Spleen (tissue), 11 donors: ENCODE measurements around the gene DTNBP1. TPM values are rescaled to one million over a fixed set of nuclear protein-coding genes. Genes with fewer than 3 reads are reported as not detected.

ENCODE experiments used
- DNase-seq: peaks from one replicate; pipeline ENCODE4 v3.0.0-alpha.2; 2020
- H3K27ac ChIP-seq, 8 donors: fragments of 200-600 bp; sonication (generic) in 7 of 8; 1 replicate in 4 of 8; 2 replicates in 4 of 8; pipeline versions ENCODE4 v1.5.0 to v1.8.0; 2016 to 2021; ENCODE audit warnings: inconsistent platforms in 4 of 8, mild to moderate bottlenecking in 4 of 8, moderate library complexity in 1 of 8
- H3K27me3 ChIP-seq, 7 donors: fragments of 200-600 bp; sonication (generic) in 6 of 7; replicated peaks in 1 of 7; 1 replicate in 4 of 7; 2 replicates in 3 of 7; pipeline versions ENCODE4 v1.5.0 to v1.8.0; 2016 to 2021; ENCODE audit warnings: inconsistent platforms in 3 of 7, mild to moderate bottlenecking in 1 of 7
- H3K36me3 ChIP-seq, 6 donors: fragments of 200-600 bp; sonication (generic) in 5 of 6; 1 replicate in 4 of 6; 2 replicates in 2 of 6; pipeline versions ENCODE4 v1.5.0 to v1.8.0; 2016 to 2021; ENCODE audit warnings: inconsistent platforms in 2 of 6
- H3K4me1 ChIP-seq, 6 donors: fragments of 200-600 bp; sonication (generic) in 5 of 6; 1 replicate in 3 of 6; 2 replicates in 3 of 6; pipeline versions ENCODE4 v1.5.0 to v1.8.0; 2016 to 2021; ENCODE audit warnings: inconsistent platforms in 3 of 6
- H3K4me3 ChIP-seq, 8 donors: fragments of 200-600 bp; sonication (generic) in 7 of 8; 1 replicate in 4 of 8; 2 replicates in 4 of 8; pipeline versions ENCODE4 v1.5.0 to v1.8.0; 2016 to 2021; ENCODE audit warnings: inconsistent platforms in 4 of 8, mild to moderate bottlenecking in 4 of 8, moderate library complexity in 2 of 8
- H3K9me3 ChIP-seq, 8 donors: fragments of 200-600 bp; sonication (generic) in 7 of 8; 1 replicate in 4 of 8; 2 replicates in 4 of 8; pipeline versions ENCODE4 v1.5.0 to v1.8.0; 2016 to 2021; ENCODE audit warnings: inconsistent platforms in 4 of 8
- POLR2A ChIP-seq, 3 donors: fragments of 450-650 bp; IDR thresholded peaks; one replicate each; pipeline ENCODE4 v1.5.1; 2017; ENCODE audit warnings: antibody characterized with exemption in 3 of 3, mild to moderate bottlenecking in 1 of 3
- POLR2AphosphoS5 ChIP-seq, 3 donors: sonication (generic); formaldehyde crosslinking; IDR thresholded peaks; one replicate each; pipeline ENCODE4 v1.5.1; 2017; ENCODE audit warnings: antibody characterized with exemption in 3 of 3
- WGBS, 5 donors: extraction: QIAGEN DNeasy Blood & Tissue Kit in 3 of 5; methylation state at CpG; one replicate each; pipeline versions ENCODE4 v1.1.5 to v1.1.7; 2013 to 2018; 5-methylcytosine and 5-hydroxymethylcytosine counted together
- intact Hi-C: fragments of 100-400 bp; cut with DNase I; formaldehyde crosslinking; loops from one replicate; pipeline ENCODE4 v1.15.0; 2023; ENCODE audit warnings: low total_unique reads
- polyA plus RNA-seq, 3 donors: library from polyadenylated mRNA; stranded (reverse); fragments of 200-250 nt; gene quantifications; one replicate each; pipeline ENCODE4 v1.2.1, GENCODE V29; 2013
- total RNA-seq, 7 donors: library from RNA; depleted of rRNA in 3 of 7; stranded (reverse); fragments of >200 nt in 3 of 7; fragmentation: NEBNext Ultra II Directional in 4 of 7; extraction: Animal tissue kit (Norgen Biotek cat#: 25700) in 4 of 7; gene quantifications; one replicate each; pipeline versions ENCODE4 v1.1.0 to v1.2.1, GENCODE V29; 2016 to 2021
- TF ChIP-seq, protein P1 (sequence below), 11 experiments: fragments of 200-600 bp in 7 of 11; fragments of 450-650 bp in 4 of 11; sonication (generic) in 4 of 11; IDR thresholded peaks in 8 of 11; conservative IDR thresholded peaks in 3 of 11; 1 replicate in 7 of 11; 2 replicates in 4 of 11; pipeline versions ENCODE4 v1.4.0 to v1.8.0; 2016 to 2021; ENCODE audit warnings: antibody characterized with exemption in 11 of 11, inconsistent platforms in 4 of 11, mild to moderate bottlenecking in 1 of 11
- donor health status: healthy with polysubstance abuse.
- donor health status: DM: no; HTN: no; CAD: no; lungs with moderate emphysema.
- donor health status: DM: no; HTN: no; CAD: no.
- donor health status: Bipolar disorder and iron deficiency.
- donor health status: healthy.
- donor health status: DM: no; HTN: no; CAD: no.
- donor health status: DM: yes; HTN: yes; CAD: no.

DTNBP1 gene
- total and polyA plus RNA-seq, 10 donors, result 14.2 to 42.2 (median 32.3) TPM

DNA sequence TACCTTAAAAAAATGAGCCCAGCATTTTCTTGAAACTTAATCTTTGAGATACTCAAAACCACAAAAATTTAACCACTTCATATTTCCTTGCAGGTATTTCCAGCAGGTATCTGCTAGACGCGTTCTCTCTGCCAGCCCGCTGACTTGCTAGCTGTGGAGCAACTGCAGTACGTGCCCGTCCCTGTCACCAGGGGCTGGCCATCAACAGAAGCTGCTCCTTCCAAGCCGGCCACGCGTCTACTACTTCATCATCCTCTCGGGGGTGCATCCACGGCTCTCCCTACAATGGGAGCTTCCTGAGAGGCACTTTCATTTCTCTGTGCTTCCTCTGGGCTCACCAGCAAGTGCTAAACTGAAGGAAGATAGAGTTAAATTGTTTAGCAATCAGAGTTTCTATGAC is 132.4 kb downstream of the DTNBP1 start:
- intact Hi-C loops, result no loop called here
- 84 to 90% (median 88%) methylated on average over 10 of the region's 10 CpGs for WGBS, 5 donors
- H3K27ac ChIP-seq, result no peak overlapping the region
- H3K27me3 ChIP-seq, result no peaks in the 10 kb centered on the region
- peaks cover 0 to 16% (median 2%) of the 10 kb centered on the region in 6 donors for H3K4me1 ChIP-seq
- no peak for DNase-seq
- TF ChIP-seq POLR2AphosphoS5 (IDR thresholded peaks at IDR 0.05), result peak in 1 of 3 donors; percentile 27
- TF ChIP-seq, protein P1, sequence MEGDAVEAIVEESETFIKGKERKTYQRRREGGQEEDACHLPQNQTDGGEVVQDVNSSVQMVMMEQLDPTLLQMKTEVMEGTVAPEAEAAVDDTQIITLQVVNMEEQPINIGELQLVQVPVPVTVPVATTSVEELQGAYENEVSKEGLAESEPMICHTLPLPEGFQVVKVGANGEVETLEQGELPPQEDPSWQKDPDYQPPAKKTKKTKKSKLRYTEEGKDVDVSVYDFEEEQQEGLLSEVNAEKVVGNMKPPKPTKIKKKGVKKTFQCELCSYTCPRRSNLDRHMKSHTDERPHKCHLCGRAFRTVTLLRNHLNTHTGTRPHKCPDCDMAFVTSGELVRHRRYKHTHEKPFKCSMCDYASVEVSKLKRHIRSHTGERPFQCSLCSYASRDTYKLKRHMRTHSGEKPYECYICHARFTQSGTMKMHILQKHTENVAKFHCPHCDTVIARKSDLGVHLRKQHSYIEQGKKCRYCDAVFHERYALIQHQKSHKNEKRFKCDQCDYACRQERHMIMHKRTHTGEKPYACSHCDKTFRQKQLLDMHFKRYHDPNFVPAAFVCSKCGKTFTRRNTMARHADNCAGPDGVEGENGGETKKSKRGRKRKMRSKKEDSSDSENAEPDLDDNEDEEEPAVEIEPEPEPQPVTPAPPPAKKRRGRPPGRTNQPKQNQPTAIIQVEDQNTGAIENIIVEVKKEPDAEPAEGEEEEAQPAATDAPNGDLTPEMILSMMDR (IDR thresholded peaks at IDR 0.05 in 8 of 11, conservative IDR thresholded peaks at IDR 0.05 in 3 of 11), result no peak
- peaks cover 7 to 79% (median 42%) of the 10 kb centered on the region in 6 donors for H3K36me3 ChIP-seq
- no peak overlapping the region for H3K4me3 ChIP-seq
- no peaks in the 10 kb centered on the region for H3K9me3 ChIP-seq

- Histone ChIP-seq H3K27me3 (no peaks in the 10 kb centered on the region), H3K9me3 (no peaks in the 10 kb centered on the region), H3K27ac (no peak overlapping the region), H3K4me1 (peaks cover 0 to under 1% (median 0%) of the 10 kb centered on the region in 6 donors), H3K36me3 (peaks cover 7 to 91% (median 52%) of the 10 kb centered on the region in 6 donors), H3K4me3 (no peak overlapping the region)
- WGBS, 5 donors, result 96 to 98% (median 97%) methylated on average over 8 to 9 of the region's 9 CpGs
- intact Hi-C loops, result no loop called here
- TF ChIP-seq POLR2AphosphoS5 (IDR thresholded peaks at IDR 0.05), result no peak
- TF ChIP-seq, protein P1 (IDR thresholded peaks at IDR 0.05 in 8 of 11, conservative IDR thresholded peaks at IDR 0.05 in 3 of 11), result no peak
- TF ChIP-seq POLR2A (IDR thresholded peaks at IDR 0.05), result no peak
- DNase-seq, result no peak
These were observed 134.0 kb downstream of the DTNBP1 start for GRCh38 chr6:15528870-15529269.

DNA sequence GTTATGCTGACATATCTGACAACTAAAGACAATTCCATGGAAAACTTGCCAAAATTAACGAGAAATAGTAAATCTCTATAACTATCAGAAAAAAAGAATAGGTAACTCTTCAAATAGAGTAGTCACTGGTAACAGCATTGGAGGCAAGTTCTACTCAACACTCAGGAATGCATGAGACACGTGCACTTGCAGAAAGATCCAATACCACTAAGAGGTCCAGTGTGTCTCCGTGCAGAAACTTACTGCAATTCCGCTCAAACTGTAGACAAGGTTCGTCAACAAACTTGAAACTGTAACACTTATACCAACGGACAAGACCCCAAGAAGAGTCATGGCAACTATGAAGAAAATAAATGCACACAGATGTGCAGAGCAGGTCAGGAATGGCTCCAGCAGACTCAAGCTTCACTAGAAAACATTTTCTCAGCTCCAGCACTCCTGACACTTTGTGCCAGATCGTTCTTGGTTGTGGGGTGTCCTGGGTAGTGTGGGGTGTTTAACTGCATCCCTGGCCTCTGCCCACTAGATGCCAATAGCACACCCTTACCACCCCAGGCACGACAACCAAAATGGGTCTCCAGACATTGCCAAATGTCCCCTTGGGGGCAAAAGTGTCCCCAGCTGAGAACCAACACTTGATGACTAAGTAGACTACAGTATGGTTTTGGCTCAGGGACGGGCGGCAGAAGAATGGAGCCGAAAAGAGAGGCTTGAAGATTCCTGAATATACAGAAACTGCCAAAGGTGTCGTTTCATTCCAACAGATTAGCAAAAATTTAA is 134.8 kb downstream of the DTNBP1 start:
- Histone ChIP-seq H3K36me3 (peaks cover 7 to 91% (median 58%) of the 10 kb centered on the region in 6 donors), H3K27me3 (no peaks in the 10 kb centered on the region), H3K9me3 (no peaks in the 10 kb centered on the region), H3K27ac (no peak overlapping the region), H3K4me1 (peaks cover 0 to 3% (median 0%) of the 10 kb centered on the region in 6 donors), H3K4me3 (no peak overlapping the region)
- WGBS, 5 donors, result 87 to 97% (median 97%) methylated on average over 12 of the region's 12 CpGs
- TF ChIP-seq, protein P1 (IDR thresholded peaks at IDR 0.05 in 8 of 11, conservative IDR thresholded peaks at IDR 0.05 in 3 of 11), result no peak
- TF ChIP-seq POLR2A (IDR thresholded peaks at IDR 0.05), result no peak
- no peak for TF ChIP-seq POLR2AphosphoS5 (IDR thresholded peaks at IDR 0.05)
- intact Hi-C loops, result no loop called here
- DNase-seq, result no peak

DNA sequence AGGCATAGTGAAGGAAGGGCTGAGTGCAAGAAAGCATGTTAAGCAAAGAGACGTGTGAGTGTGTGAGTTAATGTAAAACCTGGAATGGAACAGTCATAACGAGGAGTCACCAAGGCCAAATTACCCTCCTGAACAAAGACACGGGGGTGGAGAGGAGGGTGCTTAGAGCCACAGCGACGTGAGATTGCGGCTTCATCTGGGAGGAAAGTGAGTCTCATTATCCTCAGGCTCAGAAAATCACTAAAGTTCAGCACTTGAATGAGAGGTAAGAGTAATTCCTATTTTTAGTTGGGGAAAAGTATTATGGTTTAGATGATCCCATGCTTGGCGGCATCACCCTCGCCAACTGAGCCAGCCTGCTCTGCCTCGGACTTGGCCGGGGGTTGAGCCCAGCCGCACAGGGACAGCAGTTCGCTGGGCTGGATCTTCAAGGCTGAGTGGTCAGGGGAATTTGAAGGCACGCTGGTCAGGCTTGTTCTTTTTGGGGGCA is 136.6 kb downstream of the DTNBP1 start:
- Histone ChIP-seq H3K9me3 (no peaks in the 10 kb centered on the region), H3K4me3 (no peak overlapping the region), H3K27me3 (no peaks in the 10 kb centered on the region), H3K36me3 (peaks cover 7 to 91% (median 64%) of the 10 kb centered on the region in 6 donors), H3K27ac (no peak overlapping the region), H3K4me1 (peaks cover 3 to 18% (median 12%) of the 10 kb centered on the region in 6 donors)
- WGBS, 5 donors, result 84 to 93% (median 91%) methylated on average over 13 of the region's 13 CpGs
- TF ChIP-seq POLR2A (IDR thresholded peaks at IDR 0.05) (no peak), POLR2AphosphoS5 (IDR thresholded peaks at IDR 0.05) (peak in 2 of 3 donors; percentile 25 to 61)
- intact Hi-C loops, result no loop called here
- no peak for DNase-seq
